ENCODE results near the gene KEL.

GRCh38 chr7:142916508-142916907 lies 45.7 kb downstream of the KEL start:
- TF ChIP-seq CTCF (IDR thresholded peaks at IDR 0.05) (no peak), POLR2A (IDR thresholded peaks at IDR 0.05; ENCODE audit: low read depth) (no peak), POLR2AphosphoS5 (IDR thresholded peaks at IDR 0.05) (no peak)
